NB4 (cell line): ENCODE measurements around the gene SLC26A1.

Experiments
- MYC ChIP-seq: IDR thresholded peaks from 2 replicates; pipeline ENCODE4 v1.6.1; 2011; ENCODE audit warnings: low read depth, low read length
- POLR2A ChIP-seq: IDR thresholded peaks from 2 replicates; pipeline ENCODE4 v1.6.1; 2011; ENCODE audit warnings: mild to moderate bottlenecking; ENCODE audit not compliant: insufficient read length; ENCODE audit errors: extremely low read depth
- TF ChIP-seq, protein P1 (sequence below): IDR thresholded peaks from one replicate; pipeline ENCODE4 v1.5.1; 2012; ENCODE audit warnings: low read depth, low read length
- TF ChIP-seq, protein P2 (sequence below): IDR thresholded peaks from 2 replicates; pipeline ENCODE4 v1.6.1; 2011; ENCODE audit warnings: low read depth, low read length

DNA sequence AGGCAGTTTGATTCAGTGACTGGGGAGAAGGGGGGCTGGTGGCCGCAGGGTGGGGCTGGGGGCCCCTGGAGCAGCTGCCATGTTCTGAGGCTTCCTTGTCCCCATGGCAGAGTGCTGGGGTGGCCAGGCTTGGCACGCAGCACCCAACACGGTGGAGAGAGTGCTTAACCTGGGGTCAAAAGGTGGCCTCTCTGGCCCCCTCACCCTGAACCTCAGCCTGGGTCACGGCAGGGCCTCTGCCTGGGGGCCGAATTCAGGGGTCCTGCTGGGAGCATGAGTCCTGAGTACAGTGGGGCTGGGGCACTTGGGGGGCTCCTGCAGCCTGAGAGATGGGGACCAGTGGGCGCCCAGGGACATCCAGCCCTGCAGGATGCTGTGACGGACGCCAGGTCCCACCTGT is 38.1 kb upstream of the SLC26A1 start:
- TF ChIP-seq, protein P1, sequence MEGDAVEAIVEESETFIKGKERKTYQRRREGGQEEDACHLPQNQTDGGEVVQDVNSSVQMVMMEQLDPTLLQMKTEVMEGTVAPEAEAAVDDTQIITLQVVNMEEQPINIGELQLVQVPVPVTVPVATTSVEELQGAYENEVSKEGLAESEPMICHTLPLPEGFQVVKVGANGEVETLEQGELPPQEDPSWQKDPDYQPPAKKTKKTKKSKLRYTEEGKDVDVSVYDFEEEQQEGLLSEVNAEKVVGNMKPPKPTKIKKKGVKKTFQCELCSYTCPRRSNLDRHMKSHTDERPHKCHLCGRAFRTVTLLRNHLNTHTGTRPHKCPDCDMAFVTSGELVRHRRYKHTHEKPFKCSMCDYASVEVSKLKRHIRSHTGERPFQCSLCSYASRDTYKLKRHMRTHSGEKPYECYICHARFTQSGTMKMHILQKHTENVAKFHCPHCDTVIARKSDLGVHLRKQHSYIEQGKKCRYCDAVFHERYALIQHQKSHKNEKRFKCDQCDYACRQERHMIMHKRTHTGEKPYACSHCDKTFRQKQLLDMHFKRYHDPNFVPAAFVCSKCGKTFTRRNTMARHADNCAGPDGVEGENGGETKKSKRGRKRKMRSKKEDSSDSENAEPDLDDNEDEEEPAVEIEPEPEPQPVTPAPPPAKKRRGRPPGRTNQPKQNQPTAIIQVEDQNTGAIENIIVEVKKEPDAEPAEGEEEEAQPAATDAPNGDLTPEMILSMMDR: no peak
- TF ChIP-seq, protein P2, sequence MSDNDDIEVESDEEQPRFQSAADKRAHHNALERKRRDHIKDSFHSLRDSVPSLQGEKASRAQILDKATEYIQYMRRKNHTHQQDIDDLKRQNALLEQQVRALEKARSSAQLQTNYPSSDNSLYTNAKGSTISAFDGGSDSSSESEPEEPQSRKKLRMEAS: no peak
- TF ChIP-seq POLR2A (no peak), MYC (no peak)
